ENCODE measurements around the gene PHF21B. TPM values are rescaled to one million over a fixed set of nuclear protein-coding genes. Genes with fewer than 3 reads are reported as not detected.

PHF21B gene
- total RNA-seq, 4 donors from 2014 or later = 0.50 to 9.4 (median 1.8) TPM; not detected in 1

DNA sequence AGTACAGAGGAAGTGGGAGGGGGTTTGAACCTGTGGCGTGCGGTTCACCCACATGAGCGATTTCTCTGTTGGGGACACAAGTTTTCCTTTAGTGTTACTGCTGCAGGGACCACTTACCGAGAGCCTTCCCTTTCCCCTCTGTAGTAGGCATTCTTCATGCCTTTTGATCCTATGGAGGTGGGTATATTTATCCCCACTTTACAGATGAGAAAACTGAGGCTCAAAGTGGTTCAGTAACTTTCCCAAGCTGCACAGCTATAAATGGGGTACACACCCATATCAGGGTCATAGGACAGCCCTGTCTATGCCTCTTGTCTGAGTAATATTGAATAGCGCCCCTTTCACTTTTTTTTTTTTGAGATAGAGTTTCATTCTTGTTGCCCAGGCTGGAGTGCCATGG is 3.3 kb upstream of the PHF21B start:
- TF ChIP-seq EP300 (IDR thresholded peaks at IDR 0.05) (no peak), POLR2A (IDR thresholded peaks at IDR 0.05; ENCODE audit: low read depth) (no peak), CTCF (IDR thresholded peaks at IDR 0.05) (no peak), POLR2AphosphoS5 (IDR thresholded peaks at IDR 0.05) (no peak)
- H3K4me1 ChIP-seq = peaks cover 14 to 27% (median 26%) of the 10 kb centered on the region in 4 donors
- 97% methylated on average over 5 of the region's 5 CpGs for WGBS
- H3K27me3 ChIP-seq = peaks cover 0 to 79% (median 21%) of the 10 kb centered on the region in 4 donors
- DNase-seq (ENCODE audit: extremely low spot score) = no peak
- H3K4me3 ChIP-seq = no peak overlapping the region
- intact Hi-C loops (cut with DNase I) = no loop called here
- H3K36me3 ChIP-seq = no peaks in the 10 kb centered on the region
- H3K27ac ChIP-seq (replicated peaks in 1 of 4) = no peak overlapping the region
- no peaks in the 10 kb centered on the region for H3K9me3 ChIP-seq

GRCh38 chr22:45010532-45010900 is 711 bp upstream of the PHF21B start:
- peak overlapping the region in 3 of 4 donors; percentile 46 to 66 (median 51) for H3K27ac ChIP-seq (replicated peaks in 1 of 4)
- peaks cover 19 to 53% (median 50%) of the 10 kb centered on the region in 4 donors for H3K4me1 ChIP-seq

DNA sequence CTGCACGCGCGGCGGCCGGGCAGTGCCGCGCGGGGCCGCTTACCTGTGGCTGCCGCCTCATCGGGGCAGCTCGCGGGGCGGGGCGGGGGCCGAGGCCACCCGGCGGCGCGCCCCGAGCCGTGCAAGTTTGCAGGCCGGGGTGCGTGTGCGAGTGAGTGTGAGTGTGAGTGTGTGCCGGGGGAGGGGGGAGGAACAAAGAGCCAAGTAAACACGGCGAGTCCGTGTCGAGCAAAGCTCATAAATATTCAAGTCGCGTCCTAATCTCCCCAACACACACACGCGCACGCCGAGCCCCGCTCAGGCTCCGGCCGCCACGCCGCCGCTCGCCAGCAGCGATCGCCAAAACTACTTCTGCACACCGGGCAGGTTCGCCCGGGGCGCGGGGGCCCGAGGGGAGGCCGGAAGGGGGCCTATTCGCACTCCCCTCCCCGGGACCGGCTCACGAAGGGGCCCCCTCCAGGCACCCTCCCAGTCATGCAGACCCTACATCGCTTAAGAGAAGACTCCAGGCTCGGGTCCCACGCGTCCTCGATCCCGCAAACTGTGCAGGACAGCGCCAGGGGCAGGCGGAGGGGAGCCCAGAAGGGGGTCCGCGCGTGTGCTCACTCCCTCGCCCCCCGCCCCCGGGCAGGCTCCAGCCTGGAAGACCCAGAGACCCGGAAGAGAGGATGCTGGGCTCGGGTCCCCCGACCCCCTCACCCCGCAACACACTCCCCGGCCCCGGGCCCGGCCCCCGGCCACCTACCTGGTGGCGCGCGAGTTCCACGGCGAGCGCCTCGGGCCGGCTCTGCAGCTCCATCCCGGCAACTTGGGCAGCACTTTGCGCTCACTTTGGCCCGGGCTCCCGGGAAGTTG is 827 bp downstream of the PHF21B start:
- Histone ChIP-seq H3K9me3 (no peaks in the 10 kb centered on the region), H3K4me3 (peak overlapping the region; percentile 55 to 80 (median 66)), H3K27ac (replicated peaks in 1 of 4) (peak overlapping the region in 2 of 4 donors; percentile 40 to 83), H3K36me3 (no peaks in the 10 kb centered on the region), H3K27me3 (peaks cover 0 to 81% (median 28%) of the 10 kb centered on the region in 4 donors), H3K4me1 (peaks cover 19 to 55% (median 50%) of the 10 kb centered on the region in 4 donors)
- intact Hi-C loops (cut with DNase I) = loop anchor here (5.0 kb wide), 1 partner anchor 153 kb away; the partner anchor contains the start of gene NUP50
- DNase-seq (ENCODE audit: extremely low spot score) = no peak
- no CpG with 5 or more reads among the region's 90 CpGs for WGBS
- TF ChIP-seq POLR2A (IDR thresholded peaks at IDR 0.05; ENCODE audit: low read depth) (no peak), POLR2AphosphoS5 (IDR thresholded peaks at IDR 0.05) (no peak), EP300 (IDR thresholded peaks at IDR 0.05) (no peak), CTCF (IDR thresholded peaks at IDR 0.05) (no peak)

More at GRCh38 chr22:45010532-45010900, 711 bp upstream of the PHF21B start:
- Histone ChIP-seq H3K27me3 (peaks cover 0 to 84% (median 28%) of the 10 kb centered on the region in 4 donors), H3K36me3 (no peaks in the 10 kb centered on the region), H3K4me3 (peak overlapping the region; percentile 55 to 80 (median 66)), H3K9me3 (no peaks in the 10 kb centered on the region)
- 5% methylated on average over 17 of the region's 17 CpGs for WGBS
- TF ChIP-seq POLR2AphosphoS5 (IDR thresholded peaks at IDR 0.05) (no peak), POLR2A (IDR thresholded peaks at IDR 0.05; ENCODE audit: low read depth) (no peak), CTCF (IDR thresholded peaks at IDR 0.05) (no peak), EP300 (IDR thresholded peaks at IDR 0.05) (no peak)
- intact Hi-C loops (cut with DNase I) = no loop called here
- no peak for DNase-seq (ENCODE audit: extremely low spot score)

GRCh38 chr22:45008186-45008681 is 1.6 kb downstream of the PHF21B start:
- H3K36me3 ChIP-seq = no peaks in the 10 kb centered on the region
- peak overlapping the region; percentile 55 to 80 (median 66) for H3K4me3 ChIP-seq
- intact Hi-C loops (cut with DNase I) = loop anchor here (5.0 kb wide), 1 partner anchor 154 kb away; the partner anchor contains the start of gene NUP50
- TF ChIP-seq POLR2AphosphoS5 (IDR thresholded peaks at IDR 0.05) (no peak), EP300 (IDR thresholded peaks at IDR 0.05) (no peak), CTCF (IDR thresholded peaks at IDR 0.05) (no peak), POLR2A (IDR thresholded peaks at IDR 0.05; ENCODE audit: low read depth) (no peak)
- H3K9me3 ChIP-seq = no peaks in the 10 kb centered on the region
- H3K27ac ChIP-seq (replicated peaks in 1 of 4) = peak overlapping the region in 3 of 4 donors; percentile 81 to 89 (median 83)
- 0% methylated on average over 7 of the region's 46 CpGs for WGBS
- H3K27me3 ChIP-seq = peaks cover 0 to 84% (median 28%) of the 10 kb centered on the region in 4 donors
- peaks cover 19 to 55% (median 50%) of the 10 kb centered on the region in 4 donors for H3K4me1 ChIP-seq
- DNase-seq (ENCODE audit: extremely low spot score) = no peak

Data from esophagus muscularis mucosa (tissue), 4 donors.